Neuron (in vitro differentiated cells): ENCODE data around the gene ST14.

ENCODE experiments used
- H2AFZ ChIP-seq: one replicate; pipeline ENCODE4 v1.6.1; 2013; ENCODE audit warnings: low read depth, mild to moderate bottlenecking, inconsistent platforms, low read length, moderate library complexity
- H3K27me3 ChIP-seq: one replicate; pipeline ENCODE4 v1.6.1; 2013; ENCODE audit warnings: low read length; ENCODE audit not compliant: insufficient read depth
- H3K36me3 ChIP-seq: one replicate; pipeline ENCODE4 v1.6.1; 2013; ENCODE audit warnings: low read length; ENCODE audit not compliant: insufficient read depth
- H3K4me1 ChIP-seq: one replicate; pipeline ENCODE4 v1.6.1; 2013; ENCODE audit warnings: low read length; ENCODE audit not compliant: insufficient read depth
- H3K4me3 ChIP-seq: 2 replicates; pipeline ENCODE4 v1.5.1; 2013; ENCODE audit warnings: mild to moderate bottlenecking, low read length, moderate library complexity
- H3K9me3 ChIP-seq: one replicate; pipeline ENCODE4 v1.6.1; 2013; ENCODE audit warnings: low read length

Gene ST14

DNA sequence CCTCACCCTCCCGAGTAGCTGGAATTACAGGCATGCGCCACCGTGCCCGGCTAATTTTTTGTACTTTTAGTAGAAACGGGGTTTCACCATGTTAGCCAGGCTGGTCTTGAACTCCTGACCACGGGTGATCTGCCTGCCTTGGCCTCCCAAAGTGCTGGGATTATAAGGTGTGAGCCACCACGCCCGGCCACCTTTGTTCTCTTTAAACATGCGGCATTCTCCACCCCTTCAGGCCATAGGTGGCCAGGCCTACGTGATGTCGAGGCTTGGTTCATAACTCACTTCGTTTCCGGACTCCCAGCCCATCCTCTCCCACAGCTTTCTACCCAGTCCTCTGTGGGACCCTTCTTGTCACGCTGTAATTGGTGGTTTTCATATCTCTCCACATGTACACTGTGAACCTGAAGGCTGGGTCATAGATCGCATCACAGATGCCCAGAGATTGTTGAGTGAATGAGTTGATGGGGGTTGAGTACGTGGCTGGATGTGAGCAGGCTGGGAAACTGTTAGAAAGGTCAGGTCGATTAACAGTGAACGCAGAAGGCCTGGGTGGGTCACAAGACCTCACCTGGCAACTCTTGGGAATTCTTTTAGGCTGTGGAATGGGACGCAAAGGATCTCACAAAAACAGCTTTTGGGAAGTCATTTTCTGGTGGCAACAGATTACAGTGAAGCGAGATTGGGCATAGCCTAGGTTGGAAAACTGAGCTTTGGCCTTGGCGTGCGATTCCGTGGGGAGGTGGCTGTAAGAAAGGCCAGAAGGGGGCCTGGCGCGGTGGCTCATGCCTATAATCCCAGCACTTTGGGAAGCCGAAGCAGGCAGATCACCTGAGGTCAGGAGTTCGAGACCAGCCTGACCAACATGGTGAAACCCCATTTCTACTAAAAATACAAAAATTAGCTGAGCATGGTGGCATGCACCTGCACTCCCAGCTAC is 44.5 kb downstream of the ST14 start:
- Histone ChIP-seq H3K4me1 (no peaks in the 10 kb centered on the region), H2AFZ (no peak overlapping the region), H3K27me3 (no peaks in the 10 kb centered on the region), H3K36me3 (no peaks in the 10 kb centered on the region), H3K9me3 (no peaks in the 10 kb centered on the region), H3K4me3 (no peak overlapping the region)

- Histone ChIP-seq H3K27me3 (no peaks in the 10 kb centered on the region), H3K9me3 (no peaks in the 10 kb centered on the region), H3K4me1 (no peaks in the 10 kb centered on the region), H3K4me3 (no peak overlapping the region), H3K36me3 (no peaks in the 10 kb centered on the region), H2AFZ (no peak overlapping the region)
Measured at GRCh38 chr11:130204703-130205095, 45.1 kb downstream of the ST14 start.

DNA sequence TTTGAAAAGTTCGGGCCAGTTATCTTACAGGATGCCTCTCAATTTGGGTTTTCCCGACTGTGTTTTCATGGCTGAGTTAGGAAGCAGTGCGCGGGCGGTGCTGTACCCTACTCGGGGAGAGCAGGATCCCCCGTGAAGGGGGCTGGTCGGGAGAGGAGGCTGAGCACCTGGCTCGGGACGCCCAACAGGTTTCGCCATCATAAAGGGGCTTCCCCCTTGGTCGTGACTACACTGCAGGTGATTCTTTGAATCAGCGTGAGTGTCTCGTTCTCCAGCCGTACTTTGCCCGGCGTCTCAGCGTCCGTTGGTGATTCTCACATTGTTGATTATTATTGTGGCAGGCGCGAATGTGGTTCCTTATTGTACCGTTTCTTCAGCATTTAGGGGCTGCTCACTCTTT is 46.6 kb downstream of the ST14 start:
- no peak overlapping the region for H2AFZ ChIP-seq
- no peaks in the 10 kb centered on the region for H3K36me3 ChIP-seq
- no peaks in the 10 kb centered on the region for H3K4me1 ChIP-seq
- peaks cover 3% of the 10 kb centered on the region for H3K27me3 ChIP-seq
- no peaks in the 10 kb centered on the region for H3K9me3 ChIP-seq
- no peak overlapping the region for H3K4me3 ChIP-seq

- H2AFZ ChIP-seq, result no peak overlapping the region
- H3K4me3 ChIP-seq, result no peak overlapping the region
- H3K36me3 ChIP-seq, result no peaks in the 10 kb centered on the region
- no peaks in the 10 kb centered on the region for H3K9me3 ChIP-seq
- peaks cover 13% of the 10 kb centered on the region for H3K27me3 ChIP-seq
- no peaks in the 10 kb centered on the region for H3K4me1 ChIP-seq
Measured at GRCh38 chr11:130208241-130209127, 48.9 kb downstream of the ST14 start.

DNA sequence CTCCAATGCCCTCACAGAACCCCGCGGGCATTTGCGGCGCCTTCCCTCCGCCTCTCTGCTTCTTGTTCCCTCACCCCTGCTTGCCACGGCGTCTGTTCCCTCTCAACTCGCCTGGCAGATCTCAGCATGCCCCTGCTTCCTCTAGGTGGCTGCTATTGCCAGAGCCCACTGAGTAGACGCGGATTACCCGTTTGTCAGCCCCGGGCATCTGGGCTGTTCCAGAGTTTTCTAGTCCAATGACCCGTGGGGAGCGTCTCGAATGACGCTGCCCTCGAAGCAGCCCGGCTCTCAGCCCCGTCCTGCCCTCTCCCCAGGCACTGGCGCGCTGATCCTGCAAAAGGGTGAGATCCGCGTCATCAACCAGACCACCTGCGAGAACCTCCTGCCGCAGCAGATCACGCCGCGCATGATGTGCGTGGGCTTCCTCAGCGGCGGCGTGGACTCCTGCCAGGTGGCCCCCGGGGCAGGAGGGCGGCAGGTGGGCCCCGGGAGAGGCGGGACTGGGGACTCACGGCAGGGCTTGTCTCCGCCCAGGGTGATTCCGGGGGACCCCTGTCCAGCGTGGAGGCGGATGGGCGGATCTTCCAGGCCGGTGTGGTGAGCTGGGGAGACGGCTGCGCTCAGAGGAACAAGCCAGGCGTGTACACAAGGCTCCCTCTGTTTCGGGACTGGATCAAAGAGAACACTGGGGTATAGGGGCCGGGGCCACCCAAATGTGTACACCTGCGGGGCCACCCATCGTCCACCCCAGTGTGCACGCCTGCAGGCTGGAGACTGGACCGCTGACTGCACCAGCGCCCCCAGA is 49.7 kb downstream of the ST14 start:
- Histone ChIP-seq H3K4me1 (no peaks in the 10 kb centered on the region), H3K9me3 (no peaks in the 10 kb centered on the region), H2AFZ (no peak overlapping the region), H3K27me3 (peaks cover 13% of the 10 kb centered on the region), H3K36me3 (no peaks in the 10 kb centered on the region), H3K4me3 (no peak overlapping the region)

DNA sequence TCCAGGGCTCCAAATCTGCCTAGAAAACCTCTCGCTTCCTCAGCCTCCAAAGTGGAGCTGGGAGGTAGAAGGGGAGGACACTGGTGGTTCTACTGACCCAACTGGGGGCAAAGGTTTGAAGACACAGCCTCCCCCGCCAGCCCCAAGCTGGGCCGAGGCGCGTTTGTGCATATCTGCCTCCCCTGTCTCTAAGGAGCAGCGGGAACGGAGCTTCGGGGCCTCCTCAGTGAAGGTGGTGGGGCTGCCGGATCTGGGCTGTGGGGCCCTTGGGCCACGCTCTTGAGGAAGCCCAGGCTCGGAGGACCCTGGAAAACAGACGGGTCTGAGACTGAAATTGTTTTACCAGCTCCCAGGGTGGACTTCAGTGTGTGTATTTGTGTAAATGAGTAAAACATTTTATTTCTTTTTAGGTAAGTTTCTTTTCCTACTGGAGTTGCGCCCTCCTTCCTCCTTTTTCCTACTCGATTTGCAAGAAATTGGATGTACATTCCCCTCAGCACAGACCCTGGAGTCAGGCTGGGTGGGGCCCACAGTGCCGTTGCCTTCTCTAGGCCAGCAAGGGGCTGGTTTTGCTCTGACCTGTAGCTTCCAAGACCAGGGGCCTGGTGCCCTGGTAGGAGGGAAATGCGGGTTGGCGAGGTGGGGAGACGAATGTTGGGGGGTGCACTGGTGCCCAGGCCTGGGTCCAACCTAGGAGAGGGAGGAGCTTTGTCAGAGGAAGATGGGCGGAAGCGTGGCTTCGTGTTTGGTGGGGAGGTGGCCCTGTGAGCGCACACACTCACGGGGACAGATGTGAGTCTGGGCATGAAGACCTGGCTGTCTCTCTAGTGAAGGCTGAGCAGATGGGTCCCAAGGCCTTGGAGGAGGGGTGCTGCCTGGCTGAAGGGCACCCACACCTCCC is 50.6 kb downstream of the ST14 start:
- H3K36me3 ChIP-seq, result no peaks in the 10 kb centered on the region
- H3K27me3 ChIP-seq, result peaks cover 15% of the 10 kb centered on the region
- no peaks in the 10 kb centered on the region for H3K4me1 ChIP-seq
- H2AFZ ChIP-seq, result no peak overlapping the region
- H3K9me3 ChIP-seq, result no peaks in the 10 kb centered on the region
- H3K4me3 ChIP-seq, result no peak overlapping the region

GRCh38 chr11:130211144-130211543 is 51.6 kb downstream of the ST14 start:
- H3K4me3 ChIP-seq, result no peak overlapping the region
- H3K9me3 ChIP-seq, result no peaks in the 10 kb centered on the region
- no peaks in the 10 kb centered on the region for H3K36me3 ChIP-seq
- no peak overlapping the region for H2AFZ ChIP-seq
- H3K27me3 ChIP-seq, result peaks cover 20% of the 10 kb centered on the region
- H3K4me1 ChIP-seq, result peaks cover 2% of the 10 kb centered on the region

DNA sequence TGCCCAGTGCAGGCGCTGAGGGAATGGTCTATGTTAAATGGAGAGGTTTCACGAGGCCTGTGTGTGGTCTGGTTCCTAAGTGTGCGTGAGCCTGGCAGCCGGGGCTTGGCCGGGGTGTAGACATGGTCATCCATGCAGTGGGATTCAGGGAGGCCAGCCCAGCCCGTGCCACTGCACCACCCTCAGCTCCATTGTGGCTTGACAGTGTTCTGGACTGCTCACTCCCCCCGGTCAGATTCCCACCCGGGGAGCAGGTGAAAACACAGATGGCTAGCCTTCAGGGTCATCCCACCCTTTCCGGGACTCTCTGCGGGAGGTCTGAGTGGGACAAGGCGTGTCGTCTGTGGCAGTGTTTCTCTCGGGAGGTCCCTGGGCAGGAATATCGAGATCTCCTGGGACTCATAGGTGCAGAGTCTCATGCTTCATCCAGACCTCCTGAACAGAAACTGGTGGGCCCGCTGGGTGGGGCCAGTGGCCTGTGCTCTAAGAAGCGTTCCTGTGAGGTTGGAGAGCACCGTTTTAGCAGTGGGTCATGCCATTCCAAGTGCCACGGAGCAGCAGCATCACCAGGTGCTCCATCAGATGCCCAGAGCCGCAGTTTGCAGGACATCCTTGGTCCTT is 52.3 kb downstream of the ST14 start:
- Histone ChIP-seq H3K27me3 (peaks cover 20% of the 10 kb centered on the region), H3K4me1 (peaks cover 9% of the 10 kb centered on the region), H3K36me3 (no peaks in the 10 kb centered on the region), H3K9me3 (no peaks in the 10 kb centered on the region), H3K4me3 (no peak overlapping the region), H2AFZ (no peak overlapping the region)

GRCh38 chr11:130212431-130212961 is 52.9 kb downstream of the ST14 start:
- peaks cover 14% of the 10 kb centered on the region for H3K4me1 ChIP-seq
- H2AFZ ChIP-seq, result no peak overlapping the region
- no peak overlapping the region for H3K4me3 ChIP-seq
- no peaks in the 10 kb centered on the region for H3K36me3 ChIP-seq
- no peaks in the 10 kb centered on the region for H3K9me3 ChIP-seq
- peaks cover 20% of the 10 kb centered on the region for H3K27me3 ChIP-seq

DNA sequence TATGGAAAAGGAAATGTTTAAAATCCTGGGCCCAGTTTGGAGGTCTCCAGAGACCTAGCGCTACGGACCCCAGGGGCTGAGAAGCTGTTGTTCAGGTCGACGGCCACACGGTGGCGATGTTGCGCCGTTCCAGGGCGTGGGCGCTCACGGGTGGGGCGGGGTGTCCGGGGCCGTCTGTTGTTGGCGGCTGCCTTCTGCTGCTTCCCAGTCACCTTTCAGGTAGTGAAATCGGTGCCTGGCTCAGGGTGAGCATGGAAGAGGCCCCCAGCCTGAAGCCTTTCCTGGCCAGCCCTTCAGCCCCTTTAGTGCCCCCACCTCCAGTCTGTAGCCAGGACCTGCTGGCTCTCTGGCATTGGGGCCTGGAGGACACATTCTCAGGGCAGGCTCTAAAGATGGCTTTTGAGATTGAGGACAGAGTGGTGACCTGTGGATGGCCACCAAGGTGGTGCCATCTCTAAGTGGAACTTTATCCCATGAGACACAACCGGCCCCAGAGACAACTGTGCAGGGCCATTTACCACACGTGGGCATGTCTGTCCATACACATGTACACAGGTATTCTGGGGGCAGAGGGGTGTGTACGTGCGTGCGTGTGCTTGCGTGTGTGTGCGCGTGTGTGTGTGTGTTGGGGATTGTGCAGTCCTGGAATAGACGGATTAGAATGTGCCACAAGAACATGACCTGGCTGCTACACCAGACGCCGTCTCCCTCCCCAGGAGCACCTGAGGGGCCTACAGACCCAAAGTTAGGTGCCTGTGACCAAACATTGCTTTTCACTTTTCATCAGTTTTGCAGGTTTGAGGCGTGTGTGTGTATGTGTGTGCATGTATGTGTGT is 53.8 kb downstream of the ST14 start:
- Histone ChIP-seq H3K4me1 (peaks cover 14% of the 10 kb centered on the region), H2AFZ (no peak overlapping the region), H3K27me3 (peaks cover 20% of the 10 kb centered on the region), H3K9me3 (no peaks in the 10 kb centered on the region), H3K36me3 (no peaks in the 10 kb centered on the region), H3K4me3 (no peak overlapping the region)

- no peak overlapping the region for H3K4me3 ChIP-seq
- H3K9me3 ChIP-seq, result no peaks in the 10 kb centered on the region
- no peaks in the 10 kb centered on the region for H3K36me3 ChIP-seq
- H2AFZ ChIP-seq, result no peak overlapping the region
- peaks cover 14% of the 10 kb centered on the region for H3K4me1 ChIP-seq
- peaks cover 20% of the 10 kb centered on the region for H3K27me3 ChIP-seq
Measured at GRCh38 chr11:130213979-130214281, 54.3 kb downstream of the ST14 start.
